GM21825 (cell line): Measurements from ENCODE around the gene CYTH4.

Experiments used
- ATAC-seq: cut with Tn5 transposase; IDR thresholded peaks from one replicate; pipeline ENCODE4 v1.9.1; 2021; ENCODE audit warnings: mild to moderate bottlenecking, moderate library complexity; ENCODE audit not compliant: unreplicated experiment

CYTH4 gene

GRCh38 chr22:37269936-37270678 lies 12.2 kb upstream of the CYTH4 start:
- ATAC-seq, result no peak

DNA sequence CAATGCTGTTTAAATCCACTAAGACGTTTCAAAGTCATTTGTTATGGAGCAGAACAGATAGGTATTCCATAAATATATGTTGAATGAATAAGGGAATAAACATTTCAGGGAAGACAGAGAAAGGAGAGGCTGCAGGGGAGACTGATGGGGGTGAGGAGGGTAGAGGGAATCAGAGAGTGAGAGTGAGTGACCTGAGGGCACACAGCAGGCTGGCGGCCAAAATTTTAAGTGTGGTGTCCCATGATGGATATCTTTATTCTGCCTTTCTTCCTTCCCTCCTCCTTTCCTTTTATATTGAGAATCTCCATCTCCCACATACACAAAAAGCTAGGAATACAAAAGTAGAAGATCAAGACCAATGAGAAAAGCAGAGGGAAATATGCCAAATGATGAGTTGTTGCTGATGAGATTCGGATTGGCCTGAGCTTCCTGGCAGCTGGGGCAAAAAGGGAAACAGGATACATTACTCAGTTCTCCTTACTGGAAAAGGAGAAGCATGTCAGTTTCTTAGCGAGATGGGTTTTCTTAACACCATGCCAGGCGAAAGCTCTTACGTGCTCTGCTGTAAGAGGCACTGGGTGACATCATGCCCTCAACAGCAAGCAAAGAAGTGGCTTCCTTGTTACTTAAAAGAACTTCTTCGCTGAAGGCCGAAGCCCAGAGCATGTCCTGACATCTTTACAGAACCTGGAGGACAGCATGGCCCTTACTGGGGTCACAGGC lies 11.2 kb upstream of the CYTH4 start:
- no peak for ATAC-seq

DNA sequence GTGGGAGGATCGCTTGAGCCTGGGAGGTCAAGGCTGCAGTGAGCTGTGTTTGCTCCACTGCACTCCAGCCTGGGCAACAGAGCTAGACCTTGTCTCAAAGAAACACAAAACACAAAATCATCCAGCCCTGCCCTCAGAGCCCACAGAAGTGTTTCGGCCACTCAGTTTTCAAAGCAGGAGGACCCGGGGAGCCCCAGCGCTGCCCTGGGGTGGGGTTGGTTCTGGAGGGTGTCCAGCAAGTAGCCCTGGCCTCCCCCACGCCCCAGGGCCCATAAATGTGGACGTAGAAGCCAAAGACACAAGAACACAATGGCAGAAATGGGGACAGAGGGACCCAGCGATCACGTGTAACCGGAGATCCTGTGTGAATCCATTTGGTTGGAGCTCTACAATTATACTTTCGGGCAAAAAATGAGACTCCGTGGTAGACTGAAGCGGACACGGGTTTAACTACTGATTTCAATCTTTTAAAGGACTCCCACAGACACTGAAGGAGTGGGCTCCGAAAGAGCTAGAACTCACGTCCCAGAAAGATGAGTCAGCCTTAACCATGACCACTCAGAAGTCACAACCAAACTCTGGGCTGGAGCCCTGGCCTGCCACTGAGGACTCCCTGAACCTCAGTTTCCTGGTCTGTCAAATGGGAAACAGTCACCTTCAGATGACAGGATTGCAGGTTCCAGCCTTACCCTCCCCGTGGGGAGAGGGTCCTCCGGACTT lies 9.0 kb upstream of the CYTH4 start:
- no peak for ATAC-seq

GRCh38 chr22:37273846-37274225 lies 8.5 kb upstream of the CYTH4 start:
- ATAC-seq, result no peak

DNA sequence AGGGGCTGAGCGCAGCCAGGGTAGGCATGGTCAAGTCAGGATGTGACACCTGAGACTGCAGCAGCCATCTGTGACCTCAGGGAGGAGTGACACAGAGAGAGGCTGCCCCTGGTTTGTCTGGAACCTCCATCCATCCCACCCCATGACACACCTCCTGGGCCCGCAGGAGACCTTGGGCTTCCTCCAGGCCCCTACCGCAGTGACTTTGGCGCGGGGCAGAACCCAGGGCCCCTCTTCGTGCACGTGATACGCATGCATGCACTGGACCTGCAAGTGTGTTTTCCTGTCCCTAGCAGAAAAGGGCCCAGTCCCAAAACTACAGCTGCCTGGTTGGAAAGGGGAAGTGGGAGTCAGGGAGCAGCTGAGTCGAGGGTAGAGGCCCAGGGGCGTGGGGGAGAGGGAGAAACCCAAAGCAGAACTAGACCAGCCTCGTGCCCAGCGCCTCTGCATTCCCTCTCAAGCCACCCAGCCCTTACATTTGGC lies 7.9 kb upstream of the CYTH4 start:
- no peak for ATAC-seq

DNA sequence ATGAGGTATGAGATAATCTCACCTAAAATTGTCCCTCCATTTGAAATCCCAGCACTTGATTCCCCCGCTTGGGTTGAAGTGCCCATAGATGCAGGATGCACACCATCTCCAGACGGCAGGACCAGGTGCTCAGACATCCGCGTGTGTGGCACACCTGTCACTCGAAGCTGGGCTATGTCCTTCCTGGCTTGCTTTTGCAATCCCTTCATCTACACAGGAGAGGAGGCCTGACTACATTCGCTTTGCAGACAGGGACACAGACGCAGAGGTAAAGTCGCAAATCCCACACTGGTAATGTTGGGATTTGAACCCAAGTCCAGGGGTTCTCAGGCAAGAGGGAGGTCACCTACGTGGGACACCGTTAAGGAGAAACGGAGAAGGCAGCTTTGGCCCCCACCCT lies 7.2 kb upstream of the CYTH4 start:
- no peak for ATAC-seq

DNA sequence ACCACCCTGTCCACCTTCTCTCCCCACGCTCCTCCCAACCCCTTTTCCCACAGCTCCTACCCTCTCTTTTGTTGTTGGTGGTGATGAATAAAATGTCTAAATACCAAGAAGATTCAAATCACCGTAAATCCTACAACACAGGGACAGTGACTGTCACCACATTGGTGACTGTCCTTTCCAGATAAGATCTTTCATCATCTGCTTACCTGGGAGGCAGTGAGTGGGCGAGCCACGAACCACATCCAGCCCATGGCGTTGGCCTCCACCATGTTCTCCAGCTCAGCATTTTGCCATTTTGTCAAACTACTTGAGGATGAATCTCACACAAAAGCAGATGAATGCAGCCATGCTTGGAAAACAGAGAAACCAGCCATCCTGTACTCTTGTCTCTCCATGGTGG lies 6.7 kb upstream of the CYTH4 start:
- ATAC-seq, result no peak

DNA sequence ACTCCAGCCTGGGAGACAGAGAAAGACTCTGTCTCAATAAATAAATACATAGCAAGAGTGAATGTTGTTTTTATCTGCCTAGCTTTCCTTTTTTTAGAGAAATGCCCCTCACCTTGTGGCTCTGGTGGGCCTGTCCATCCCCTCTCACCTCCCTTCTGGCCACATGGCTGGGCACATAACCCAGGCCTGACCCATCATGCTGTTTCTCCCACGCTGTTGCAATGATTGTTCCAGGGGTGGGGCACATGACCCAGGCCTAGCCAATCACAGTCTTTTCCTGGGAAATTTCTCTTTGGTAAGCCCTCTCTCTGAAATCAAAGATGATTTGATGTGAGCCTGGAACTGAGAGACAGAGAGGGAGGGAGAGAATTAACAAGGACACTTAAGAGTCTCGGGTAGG lies 5.5 kb upstream of the CYTH4 start:
- ATAC-seq, result no peak

GRCh38 chr22:37277384-37277783 lies 4.9 kb upstream of the CYTH4 start:
- ATAC-seq, result no peak

GRCh38 chr22:37278261-37278660 lies 4.0 kb upstream of the CYTH4 start:
- ATAC-seq, result no peak

DNA sequence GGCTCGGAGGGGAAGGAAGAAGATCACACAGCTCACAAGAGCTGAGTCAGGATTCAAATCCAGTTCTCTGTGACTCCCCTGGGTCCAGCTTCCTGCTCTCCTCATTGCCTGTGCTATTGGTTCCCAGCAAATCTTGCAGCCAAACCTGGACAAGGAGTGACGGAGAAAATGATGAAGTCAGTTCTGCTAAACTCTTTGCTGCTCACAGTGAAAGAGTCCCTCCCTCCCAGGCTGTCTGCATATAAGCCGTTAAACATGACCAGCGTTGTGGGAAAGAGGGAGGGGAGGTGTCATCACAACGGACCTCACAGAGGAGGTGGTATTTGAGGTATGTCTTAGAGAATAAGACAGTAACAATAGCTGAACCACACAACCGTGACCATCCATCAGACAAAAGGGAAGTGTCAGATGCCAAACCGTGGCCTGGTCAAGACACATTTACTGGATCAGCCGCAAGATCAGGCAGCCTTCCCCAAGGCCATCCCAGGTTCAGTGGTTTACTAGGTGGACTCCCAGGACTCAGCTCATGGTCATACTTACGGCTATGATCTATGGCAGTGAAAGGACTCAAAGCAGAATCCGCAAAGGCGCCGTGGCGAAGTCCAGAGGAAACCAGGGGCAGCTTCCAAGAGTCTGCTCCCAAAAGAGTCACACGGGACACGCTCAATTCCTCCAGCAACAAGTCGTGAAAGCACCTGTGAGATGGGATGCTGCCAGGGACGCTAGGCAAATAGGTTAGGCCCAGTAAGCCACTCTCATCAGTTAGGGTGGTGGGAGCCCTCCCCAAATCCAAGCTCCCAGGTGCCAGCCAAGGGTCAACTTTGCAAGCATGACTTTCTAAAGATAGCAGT lies 2.8 kb upstream of the CYTH4 start:
- ATAC-seq, result no peak

- ATAC-seq, result no peak
Observed at GRCh38 chr22:37280718-37281117, 1.6 kb upstream of the CYTH4 start.

DNA sequence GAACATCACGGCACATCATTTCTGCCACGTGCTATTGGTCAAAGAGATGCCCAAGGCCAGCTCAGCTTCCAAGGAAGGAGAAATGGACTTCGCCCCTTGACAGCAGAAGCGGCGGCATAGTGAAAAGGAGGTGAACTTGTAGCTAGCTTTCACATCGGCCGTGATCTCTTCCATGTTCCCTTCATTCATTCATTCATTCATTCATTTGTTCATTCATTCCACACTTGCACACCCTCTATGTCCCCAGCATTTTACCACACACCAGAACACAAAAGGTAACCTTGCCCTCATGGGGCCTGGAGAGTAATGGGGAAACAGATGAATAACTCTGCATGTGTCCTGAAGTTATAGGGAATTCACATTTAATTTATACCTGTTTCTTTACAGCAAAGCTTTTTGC lies 1.1 kb upstream of the CYTH4 start:
- no peak for ATAC-seq

DNA sequence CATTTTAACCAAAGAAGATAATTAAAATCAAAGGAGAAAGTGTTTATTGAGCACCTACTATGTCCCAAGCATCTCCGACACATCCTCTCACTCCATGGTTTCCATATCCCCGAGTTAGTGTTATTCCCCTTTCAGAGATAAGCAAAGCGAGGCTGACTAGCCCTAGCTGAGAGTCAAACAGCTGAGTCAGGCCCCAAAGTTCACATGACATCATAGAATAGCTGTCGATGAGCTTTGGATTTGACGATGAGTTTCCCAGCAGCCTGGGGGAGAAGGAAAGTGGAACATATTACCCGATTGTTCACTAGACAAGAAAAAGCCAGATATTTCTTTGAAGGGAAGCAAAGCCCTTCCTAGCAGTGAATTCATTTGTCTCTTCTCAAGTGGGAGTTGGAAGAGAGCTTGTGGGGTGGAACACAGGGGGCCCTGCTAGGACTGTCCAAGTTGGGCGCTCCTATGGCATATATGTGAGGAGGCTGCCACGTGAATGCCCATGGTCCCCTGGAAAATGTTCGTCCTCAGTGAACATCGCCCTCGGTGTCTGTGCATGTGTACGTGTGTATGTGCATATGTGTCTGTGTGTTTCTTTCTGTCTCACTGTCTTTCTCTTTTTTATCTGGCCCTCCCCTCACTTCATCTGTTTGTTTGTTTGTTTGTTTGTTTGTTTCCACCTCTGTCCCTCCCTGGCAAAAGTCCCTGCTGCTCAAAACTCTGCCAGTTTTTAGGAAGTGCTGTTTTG lies 493 bp upstream of the CYTH4 start:
- ATAC-seq, result no peak

DNA sequence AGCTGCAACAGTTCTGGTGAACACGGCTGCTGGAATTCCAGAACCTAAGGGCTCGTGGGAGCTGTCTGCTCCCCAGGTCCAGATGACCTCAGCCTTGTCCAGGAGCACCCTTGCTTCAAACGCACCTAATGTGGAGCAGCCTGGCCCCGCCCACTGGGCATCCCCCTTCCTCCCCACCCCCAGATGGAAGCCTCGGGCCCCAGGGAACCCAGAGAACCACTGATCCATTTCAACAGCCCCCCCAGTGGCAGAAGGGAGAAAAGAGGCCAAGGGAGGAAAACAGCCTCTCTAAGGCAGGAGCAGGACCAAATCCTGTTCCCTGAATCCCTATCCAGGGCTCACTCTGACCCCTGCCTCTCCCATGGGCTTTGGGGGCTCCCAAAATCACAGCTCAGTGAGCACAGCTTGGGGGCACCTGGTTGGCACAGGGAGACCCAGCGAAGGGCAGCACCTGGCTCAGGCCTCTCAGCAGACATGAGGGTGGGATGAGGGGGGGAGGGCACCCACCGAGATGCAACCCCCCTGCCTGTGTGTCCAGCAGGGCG lies 1.2 kb downstream of the CYTH4 start:
- no peak for ATAC-seq

DNA sequence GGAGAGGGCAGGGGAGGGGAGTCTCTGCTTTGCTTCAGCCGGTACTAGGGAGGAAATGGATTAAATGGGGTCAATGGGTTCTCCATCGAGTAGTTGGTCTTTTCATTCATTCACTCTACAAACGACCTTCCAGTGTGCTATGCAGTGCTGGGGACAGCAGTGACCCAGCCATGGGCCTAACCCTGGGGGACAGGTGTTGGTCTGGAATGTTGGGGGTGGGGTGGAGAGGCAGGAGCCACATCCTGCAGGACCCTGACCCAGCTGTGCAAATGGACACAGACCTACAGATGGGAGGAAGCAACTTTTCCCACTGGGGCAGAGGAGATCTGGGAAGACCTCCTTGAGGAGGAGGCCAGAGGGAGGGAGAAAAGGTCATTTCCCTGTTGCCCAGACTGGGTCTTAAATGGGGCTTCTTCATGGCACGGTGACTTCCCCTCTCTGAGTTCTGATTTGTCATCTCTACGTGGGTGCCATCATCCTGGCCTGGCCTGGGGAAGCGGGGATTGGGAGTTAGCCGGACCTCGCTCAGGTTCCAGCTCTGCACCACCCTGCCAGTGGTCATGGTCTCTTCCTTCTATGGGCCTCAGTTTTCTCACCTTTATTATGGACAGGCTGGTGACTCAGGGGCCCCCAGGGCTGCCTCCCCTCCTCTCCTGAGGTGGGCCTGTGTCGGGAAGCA lies 2.0 kb downstream of the CYTH4 start:
- ATAC-seq, result no peak

DNA sequence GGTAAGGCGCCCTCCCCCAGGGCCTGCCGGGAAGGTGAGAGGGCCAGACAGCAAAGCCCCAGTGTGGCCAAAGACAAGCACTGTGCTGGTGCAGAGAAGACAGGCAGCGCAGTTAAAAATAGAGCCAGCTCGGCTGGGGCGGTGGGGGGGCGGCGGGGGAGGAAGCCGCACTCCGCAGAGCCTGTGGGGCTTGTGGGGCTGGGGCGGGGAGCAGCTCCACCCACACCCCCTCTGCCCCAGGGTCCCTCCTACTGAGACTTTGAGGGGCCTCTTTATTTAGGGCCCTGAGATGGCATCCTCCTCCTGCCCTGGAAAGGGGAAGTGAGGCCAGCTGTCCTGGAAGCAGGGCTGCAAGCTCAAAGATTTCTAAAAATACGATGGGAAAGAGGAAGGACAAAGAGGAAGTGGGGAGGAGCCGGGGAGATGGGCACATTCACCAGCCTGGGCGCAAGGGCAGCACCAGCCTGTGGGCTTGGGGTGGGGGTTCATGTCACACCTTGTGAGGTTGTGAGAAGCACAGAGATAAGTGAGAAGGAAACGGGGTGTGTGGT lies 2.6 kb downstream of the CYTH4 start:
- no peak for ATAC-seq

GRCh38 chr22:37285937-37286336 lies 3.6 kb downstream of the CYTH4 start:
- no peak for ATAC-seq

GRCh38 chr22:37287550-37287951 lies 5.2 kb downstream of the CYTH4 start:
- ATAC-seq, result no peak
